Prostate gland (tissue), 2 donors: ENCODE data around the gene ZNF768.

ENCODE experiments used
- CTCF ChIP-seq, 4 experiments: fragments of 200-600 bp in 2 of 4; fragments of 450-650 bp in 2 of 4; sonication (generic) in 2 of 4; IDR thresholded peaks; 1 replicate in 3 of 4; 2 replicates in 1 of 4; pipeline ENCODE4 v1.5.1; 2016 to 2019; ENCODE audit warnings: antibody characterized with exemption in 4 of 4, mild to moderate bottlenecking in 2 of 4, moderate library complexity in 2 of 4
- POLR2A ChIP-seq: fragments of 450-650 bp; IDR thresholded peaks from one replicate; pipeline ENCODE4 v1.6.1; 2016; ENCODE audit warnings: antibody characterized with exemption, mild to moderate bottlenecking
- POLR2AphosphoS5 ChIP-seq: sonication (generic); formaldehyde crosslinking; IDR thresholded peaks from one replicate; pipeline ENCODE4 v1.6.1; 2017; ENCODE audit warnings: antibody characterized with exemption

GRCh38 chr16:30499284-30499683, 27.1 kb downstream of the ZNF768 start:
- no peak for TF ChIP-seq POLR2A
- TF ChIP-seq CTCF (IDR thresholded peaks at IDR 0.05) = no peak
- no peak for TF ChIP-seq POLR2AphosphoS5
